Esophagus (tissue), 2 donors: ENCODE data around the gene BUD13. TPM values are rescaled to one million over a fixed set of nuclear protein-coding genes. Genes with fewer than 3 reads are reported as not detected.

ENCODE experiments used
- H3K27ac ChIP-seq, 2 donors: one replicate each; pipeline ENCODE4 v1.5.1; 2013; ENCODE audit warnings: low read depth in 2 of 2, mild to moderate bottlenecking in 2 of 2, inconsistent platforms in 1 of 2, low read length in 1 of 2, moderate library complexity in 1 of 2
- H3K27me3 ChIP-seq, 2 donors: one replicate each; pipeline ENCODE4 v1.6.1; 2013; ENCODE audit warnings: low read length in 2 of 2, control low read depth in 1 of 2, mild to moderate bottlenecking in 1 of 2; ENCODE audit not compliant: insufficient read depth in 2 of 2, control insufficient read depth in 1 of 2
- H3K36me3 ChIP-seq, 2 donors: one replicate each; pipeline ENCODE4 v1.6.1; 2013; ENCODE audit warnings: low read length in 1 of 2; ENCODE audit not compliant: control insufficient read depth in 2 of 2, insufficient read depth in 2 of 2
- H3K4me1 ChIP-seq, 2 donors: one replicate each; pipeline ENCODE4 v1.6.1; 2013; ENCODE audit warnings: low read length in 1 of 2; ENCODE audit not compliant: control insufficient read depth in 2 of 2, insufficient read depth in 2 of 2
- H3K4me3 ChIP-seq, 2 donors: one replicate each; pipeline ENCODE4 v1.5.1; 2013; ENCODE audit warnings: low read length in 2 of 2, mild to moderate bottlenecking in 2 of 2, low read depth in 1 of 2, moderate library complexity in 1 of 2
- H3K9me3 ChIP-seq, 2 donors: one replicate each; pipeline ENCODE4 v1.6.1; 2013; ENCODE audit warnings: mild to moderate bottlenecking in 2 of 2, low read depth in 1 of 2, low read length in 1 of 2, moderate library complexity in 1 of 2; ENCODE audit not compliant: control insufficient read depth in 2 of 2, insufficient read depth in 1 of 2
- WGBS, 2 donors: extraction: QIAGEN DNeasy Blood & Tissue Kit; methylation state at CpG; one replicate each; pipeline ENCODE4 v1.1.7; 2013; 5-methylcytosine and 5-hydroxymethylcytosine counted together
- polyA plus RNA-seq, 2 donors: library from polyadenylated mRNA; stranded (reverse); fragments of 200-250 nt; gene quantifications; one replicate each; pipeline ENCODE4 v1.2.3, GENCODE V29; 2013
- donor health status: healthy with polysubstance abuse.
- donor health status: Bipolar disorder and iron deficiency.

The BUD13 gene
- polyA plus RNA-seq, 2 donors, result 9.6 to 11.4 TPM

DNA sequence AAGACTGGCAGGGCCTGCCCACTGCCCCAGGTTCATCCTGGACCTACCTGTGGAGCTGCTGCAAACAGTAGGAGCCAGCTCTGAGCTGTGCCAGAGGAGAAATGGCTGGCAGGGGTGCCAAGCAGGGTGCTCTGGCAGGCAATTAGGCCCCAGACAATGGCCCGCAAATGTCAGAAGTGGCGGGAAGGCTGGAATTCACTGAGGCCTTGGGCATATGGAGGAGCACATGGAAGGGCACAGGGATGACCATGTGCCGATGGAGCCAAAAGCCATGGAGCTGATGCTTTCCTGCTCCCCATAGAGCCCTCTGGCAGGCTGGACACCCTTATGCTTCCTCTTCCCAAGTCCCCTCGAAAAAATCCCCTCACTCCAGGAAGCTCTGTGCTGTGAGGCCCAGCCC lies 62.0 kb downstream of the BUD13 start:
- H3K4me1 ChIP-seq, result peaks cover 3 to 4% of the 10 kb centered on the region in 2 donors
- no peak overlapping the region for H3K4me3 ChIP-seq
- peaks cover 3 to 6% of the 10 kb centered on the region in 2 donors for H3K27me3 ChIP-seq
- WGBS, 2 donors, result 76 to 88% methylated on average over 4 of the region's 4 CpGs
- no peak overlapping the region for H3K27ac ChIP-seq
- H3K9me3 ChIP-seq, result no peaks in the 10 kb centered on the region
- no peaks in the 10 kb centered on the region for H3K36me3 ChIP-seq

DNA sequence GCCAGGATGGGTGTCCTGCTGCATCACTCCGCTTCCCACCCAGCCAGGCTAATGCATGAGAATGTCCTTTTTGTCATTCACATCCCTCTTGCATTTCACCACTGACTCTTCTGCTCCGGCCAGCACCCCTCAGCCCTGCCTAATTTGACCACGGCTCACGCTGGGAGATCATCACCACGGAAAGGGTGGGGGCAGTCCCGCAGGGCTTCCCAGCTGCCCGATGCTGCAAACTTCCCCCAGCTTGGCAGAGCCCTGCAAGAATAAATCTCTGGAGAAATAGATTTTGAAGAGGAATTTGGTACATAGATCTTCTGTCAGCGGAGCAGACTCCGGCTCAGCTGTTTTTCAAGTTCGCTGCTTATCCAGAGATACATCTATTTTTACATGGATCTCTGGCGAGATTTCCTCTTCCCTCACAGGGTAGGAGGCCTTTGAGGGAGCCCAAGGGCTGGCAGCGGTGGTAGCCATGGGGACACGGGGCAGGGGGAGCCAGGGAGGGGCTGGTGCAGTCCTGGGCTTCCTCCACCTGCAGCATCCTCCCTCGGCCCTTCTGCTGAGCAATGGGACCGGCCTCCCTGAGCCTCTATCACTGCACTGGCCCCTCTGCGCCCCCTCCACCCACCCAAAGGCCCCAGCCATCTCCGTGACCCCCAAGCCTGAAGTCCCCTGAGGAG lies 62.6 kb downstream of the BUD13 start:
- H3K27ac ChIP-seq, result no peak overlapping the region
- peaks cover 3 to 4% of the 10 kb centered on the region in 2 donors for H3K4me1 ChIP-seq
- H3K9me3 ChIP-seq, result no peaks in the 10 kb centered on the region
- H3K4me3 ChIP-seq, result no peak overlapping the region
- WGBS, 2 donors, result 50 to 51% methylated on average over 17 of the region's 17 CpGs
- no peaks in the 10 kb centered on the region for H3K36me3 ChIP-seq
- peaks cover 3 to 6% of the 10 kb centered on the region in 2 donors for H3K27me3 ChIP-seq

DNA sequence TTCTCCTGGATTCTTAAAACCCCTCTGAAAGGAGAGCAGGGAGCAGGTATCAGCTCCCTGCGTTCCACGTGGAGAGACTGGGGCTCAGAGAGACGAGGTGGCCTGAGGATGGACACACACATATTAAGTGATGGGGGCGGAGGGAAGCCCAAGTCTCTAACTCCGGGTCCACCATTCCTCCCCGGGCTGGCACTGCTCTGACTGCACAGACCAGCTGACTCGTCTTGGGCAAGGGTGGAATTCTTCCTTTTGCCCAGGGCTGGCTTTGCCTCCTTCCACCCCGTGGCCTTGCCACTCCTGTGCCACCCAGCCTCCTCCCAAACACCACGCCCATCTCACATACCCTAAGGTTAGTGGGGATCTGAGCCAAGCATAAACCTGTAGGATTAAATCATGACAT lies 65.0 kb downstream of the BUD13 start:
- no peaks in the 10 kb centered on the region for H3K36me3 ChIP-seq
- H3K27me3 ChIP-seq, result peaks cover 3 to 6% of the 10 kb centered on the region in 2 donors
- no peaks in the 10 kb centered on the region for H3K9me3 ChIP-seq
- H3K4me1 ChIP-seq, result peaks cover 3 to 4% of the 10 kb centered on the region in 2 donors
- WGBS, 2 donors, result 40 to 42% methylated on average over 9 of the region's 9 CpGs
- peak overlapping the region in 1 of 2 donors; percentile 2 for H3K4me3 ChIP-seq
- H3K27ac ChIP-seq, result no peak overlapping the region

DNA sequence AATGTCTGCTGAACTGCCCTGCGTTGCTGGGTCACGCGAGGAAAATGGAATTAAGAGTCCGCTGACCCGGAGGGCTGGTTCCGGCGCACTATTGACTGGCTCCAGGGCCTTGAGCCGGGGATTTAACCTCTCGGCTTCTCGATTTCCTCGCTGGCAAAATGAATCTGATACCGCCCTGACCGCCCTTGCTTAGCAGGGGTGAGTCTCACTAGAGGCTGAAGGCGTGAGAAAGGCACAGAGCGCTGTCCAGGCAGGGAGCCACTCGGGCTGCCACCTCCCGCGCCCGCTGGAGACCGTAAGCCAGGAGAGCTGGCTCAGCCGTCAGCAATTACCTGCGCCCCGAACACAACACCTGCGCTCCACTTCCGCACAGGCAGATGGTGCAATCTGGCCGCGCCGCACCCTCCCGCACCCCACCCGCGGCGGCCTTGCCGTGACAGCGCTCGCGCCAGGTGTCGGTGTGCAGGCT lies 65.6 kb downstream of the BUD13 start:
- no peak overlapping the region for H3K27ac ChIP-seq
- peak overlapping the region in 1 of 2 donors; percentile 2 for H3K4me3 ChIP-seq
- 21 to 25% methylated on average over 37 of the region's 37 CpGs for WGBS, 2 donors
- peaks cover 3 to 4% of the 10 kb centered on the region in 2 donors for H3K4me1 ChIP-seq
- no peaks in the 10 kb centered on the region for H3K36me3 ChIP-seq
- H3K27me3 ChIP-seq, result peaks cover 3% of the 10 kb centered on the region in 2 donors
- no peaks in the 10 kb centered on the region for H3K9me3 ChIP-seq

DNA sequence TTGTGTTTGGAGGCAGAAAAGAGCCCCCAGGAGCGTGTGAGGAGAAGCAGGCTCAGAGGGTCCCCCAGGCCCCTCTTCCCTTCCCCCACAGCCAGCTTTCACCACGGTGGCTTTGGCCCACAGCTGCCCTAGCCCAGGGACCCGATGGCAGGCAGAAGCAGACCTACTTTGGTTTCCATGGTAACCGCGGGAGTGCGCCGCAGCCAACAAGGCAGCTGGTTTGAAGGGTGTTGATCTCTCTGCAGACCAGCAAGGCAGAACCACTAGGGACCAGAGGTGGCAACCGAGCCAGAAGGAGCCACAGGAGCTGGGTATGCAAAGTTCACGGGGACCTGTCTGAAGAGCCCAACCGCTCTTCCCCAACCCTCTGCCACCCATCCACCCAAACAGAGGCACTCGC lies 69.4 kb downstream of the BUD13 start:
- H3K36me3 ChIP-seq, result no peaks in the 10 kb centered on the region
- no peaks in the 10 kb centered on the region for H3K9me3 ChIP-seq
- no peaks in the 10 kb centered on the region for H3K27me3 ChIP-seq
- no peak overlapping the region for H3K27ac ChIP-seq
- no peak overlapping the region for H3K4me3 ChIP-seq
- H3K4me1 ChIP-seq, result peaks cover 3 to 4% of the 10 kb centered on the region in 2 donors
- WGBS, 2 donors, result 48 to 51% methylated on average over 11 of the region's 11 CpGs

DNA sequence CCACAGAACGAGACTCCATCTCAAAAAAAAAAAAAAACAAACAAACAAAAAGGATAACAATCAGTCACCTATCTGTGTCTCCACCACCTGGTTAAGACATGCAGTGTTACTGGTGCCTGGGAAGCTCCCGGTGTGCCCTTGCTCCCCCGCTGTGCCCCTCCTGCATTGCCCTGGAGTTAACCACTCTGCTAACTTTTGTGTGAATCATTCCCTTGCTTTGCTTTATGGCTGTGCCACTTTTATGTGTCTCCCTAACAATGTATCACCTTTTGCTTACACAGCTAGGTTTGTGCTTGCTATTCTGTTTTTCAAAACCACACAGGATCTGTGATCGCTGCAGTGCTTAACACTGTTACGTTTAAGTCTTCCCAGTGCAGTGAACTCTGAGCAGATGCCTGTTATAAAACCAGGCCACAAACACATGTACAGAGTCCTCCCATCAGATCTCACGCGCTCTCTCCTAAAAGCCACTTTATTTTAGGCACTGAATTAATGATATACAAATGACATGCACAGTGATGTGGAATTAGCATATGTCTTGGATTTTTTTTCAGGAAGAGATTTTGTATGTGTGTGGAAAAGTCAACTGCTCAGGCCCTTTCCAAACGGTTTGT lies 69.9 kb downstream of the BUD13 start:
- WGBS, 2 donors, result 78 to 81% methylated on average over 8 of the region's 8 CpGs
- no peaks in the 10 kb centered on the region for H3K36me3 ChIP-seq
- H3K4me3 ChIP-seq, result no peak overlapping the region
- no peaks in the 10 kb centered on the region for H3K27me3 ChIP-seq
- H3K9me3 ChIP-seq, result no peaks in the 10 kb centered on the region
- peaks cover 3 to 4% of the 10 kb centered on the region in 2 donors for H3K4me1 ChIP-seq
- no peak overlapping the region for H3K27ac ChIP-seq

DNA sequence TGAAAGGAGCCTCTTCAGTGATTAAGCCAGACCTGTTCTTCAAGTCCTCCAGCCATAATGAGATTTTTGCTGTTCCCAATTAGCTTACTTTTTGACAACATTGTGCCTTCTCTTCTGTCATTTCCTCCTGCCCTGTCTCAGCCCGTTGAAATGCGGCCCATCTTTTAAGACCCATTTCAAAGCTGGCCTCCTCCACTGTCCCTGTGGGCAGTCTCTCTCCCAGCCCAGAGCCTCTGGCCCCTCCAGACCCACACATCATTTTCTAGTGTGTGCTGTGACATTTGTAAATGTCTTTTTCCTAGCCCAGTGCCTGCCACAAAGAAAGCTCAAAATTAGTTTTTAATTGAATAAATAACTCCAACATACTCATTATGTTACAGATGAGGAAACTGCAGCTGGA lies 70.9 kb downstream of the BUD13 start:
- H3K4me1 ChIP-seq, result no peaks in the 10 kb centered on the region
- H3K9me3 ChIP-seq, result no peaks in the 10 kb centered on the region
- H3K4me3 ChIP-seq, result no peak overlapping the region
- H3K36me3 ChIP-seq, result no peaks in the 10 kb centered on the region
- WGBS, 2 donors, result 51 to 71% methylated on average over 2 of the region's 2 CpGs
- no peaks in the 10 kb centered on the region for H3K27me3 ChIP-seq
- H3K27ac ChIP-seq, result no peak overlapping the region

DNA sequence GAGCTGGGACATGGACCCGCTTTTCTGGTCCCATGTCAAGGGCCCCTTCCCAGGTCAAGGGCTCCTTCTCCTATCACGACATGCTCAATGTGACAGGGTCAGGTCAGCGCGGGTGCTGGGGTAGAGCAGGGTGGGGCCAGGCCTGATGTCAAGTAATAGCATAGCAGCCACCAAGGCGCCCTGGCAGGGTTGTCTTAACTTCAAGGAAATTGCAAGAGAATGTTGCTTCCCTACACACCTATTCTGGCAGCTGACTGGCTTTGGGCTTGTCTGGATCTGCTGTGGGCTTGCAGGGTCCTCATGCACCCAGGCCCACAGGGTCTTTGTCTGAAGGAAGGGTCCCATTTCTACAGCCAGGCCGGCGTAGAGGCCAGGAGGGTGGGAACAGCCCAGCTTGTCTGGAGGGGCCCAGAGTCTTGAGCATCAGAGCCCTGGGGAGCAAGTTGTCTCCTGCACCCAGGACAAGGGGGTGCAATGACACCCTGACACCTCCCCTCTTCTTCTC lies 71.4 kb downstream of the BUD13 start:
- Histone ChIP-seq H3K36me3 (no peaks in the 10 kb centered on the region), H3K27me3 (no peaks in the 10 kb centered on the region), H3K4me3 (no peak overlapping the region), H3K9me3 (no peaks in the 10 kb centered on the region), H3K4me1 (no peaks in the 10 kb centered on the region), H3K27ac (no peak overlapping the region)
- WGBS, 2 donors, result 78 to 81% methylated on average over 7 of the region's 7 CpGs

DNA sequence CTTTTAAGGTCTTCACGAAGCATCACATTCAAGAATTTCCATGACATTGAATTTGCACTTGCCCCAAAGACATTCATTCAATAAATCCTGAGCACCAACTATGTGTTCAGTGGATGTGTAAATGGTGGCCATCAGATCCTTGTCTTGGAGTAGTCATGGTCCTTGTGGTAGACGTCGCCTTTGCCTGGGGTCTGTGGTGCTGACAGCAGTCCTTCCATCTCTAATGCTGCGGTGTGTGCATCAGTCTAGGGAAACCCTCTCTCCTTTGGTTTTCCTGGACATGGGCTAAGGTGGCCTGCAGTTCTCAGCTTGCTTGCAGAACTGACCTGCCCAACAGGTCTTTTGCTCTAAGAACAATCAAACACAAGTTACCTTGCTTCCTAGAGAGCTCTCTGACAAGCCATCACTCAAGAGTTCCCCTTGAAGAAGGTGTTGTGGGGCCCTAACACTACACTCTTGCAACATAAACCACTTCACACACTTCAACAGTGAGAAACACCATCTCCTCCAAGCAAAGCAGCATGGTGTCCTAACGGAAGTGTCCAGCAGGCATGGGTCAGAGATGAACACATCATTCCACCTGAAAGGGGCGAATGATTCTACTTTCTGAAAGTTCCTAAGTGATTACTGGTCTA lies 72.1 kb downstream of the BUD13 start:
- Histone ChIP-seq H3K27me3 (no peaks in the 10 kb centered on the region), H3K9me3 (no peaks in the 10 kb centered on the region)
- WGBS, 2 donors, result 96% methylated on average over 6 of the region's 6 CpGs

More for the DNA sequence above, 72.1 kb downstream of the BUD13 start:
- Histone ChIP-seq H3K4me3 (no peak overlapping the region), H3K36me3 (no peaks in the 10 kb centered on the region), H3K4me1 (no peaks in the 10 kb centered on the region), H3K27ac (no peak overlapping the region)
